D721Med (cell line): Measurements from ENCODE around the gene ANKS1B.
"Not testable (repeated sequence)": the region's sequence is repeated elsewhere in the genome, so short reads cannot be mapped to it uniquely, and the experiment has no call there.

Source experiments
- DNase-seq: peaks from one replicate; pipeline ENCODE4 v3.0.0; 2011; ENCODE audit warnings: low spot score; ENCODE audit not compliant: insufficient read length
- FAIRE-seq: peaks from 2 replicates; lab custom pipeline; 2011; peaks lifted over from hg19 to GRCh38; lab: Jason Lieb, UNC
- TF ChIP-seq, protein P1 (sequence below): IDR thresholded peaks from 2 replicates; pipeline ENCODE4 v1.5.1; 2012; ENCODE audit warnings: mild to moderate bottlenecking, control low read depth; ENCODE audit not compliant: insufficient read depth; ENCODE audit errors: missing control alignments

Gene ANKS1B

DNA sequence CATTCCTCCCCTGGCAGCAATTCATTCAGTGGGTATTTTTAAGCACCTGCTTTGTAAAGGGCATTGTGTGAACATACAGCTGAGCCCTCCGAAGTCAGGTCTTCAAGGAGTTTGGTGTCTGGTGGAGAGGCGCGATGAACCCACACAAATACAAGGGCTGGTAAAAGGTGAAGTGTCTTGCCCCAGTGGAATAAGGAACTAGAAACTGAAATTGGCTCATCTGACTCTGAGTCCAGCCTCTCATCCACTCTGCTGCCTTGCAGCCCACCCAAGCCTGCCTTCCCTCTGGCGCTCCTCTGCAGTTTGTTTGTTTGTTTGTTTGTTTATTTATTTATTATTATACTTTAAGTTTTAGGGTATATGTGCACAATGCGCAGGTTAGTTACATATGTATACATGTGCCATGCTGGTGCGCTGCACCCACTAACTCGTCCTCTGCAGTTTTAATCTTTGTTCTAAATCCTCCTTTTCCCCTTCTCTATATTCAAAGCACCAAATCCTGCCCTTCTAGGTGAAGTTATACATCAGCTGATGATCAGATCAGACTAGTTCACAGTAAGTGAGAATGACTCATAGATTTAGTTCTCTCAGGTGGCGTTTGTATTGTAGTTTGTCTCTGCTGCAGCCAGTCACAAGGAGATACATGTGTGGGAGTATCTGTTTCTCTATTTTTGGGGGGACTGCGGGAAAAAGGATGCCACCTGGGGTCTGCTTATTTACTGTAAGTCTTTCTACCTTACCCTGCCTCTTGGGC, 945.2 kb downstream of the ANKS1B start:
- TF ChIP-seq, protein P1, sequence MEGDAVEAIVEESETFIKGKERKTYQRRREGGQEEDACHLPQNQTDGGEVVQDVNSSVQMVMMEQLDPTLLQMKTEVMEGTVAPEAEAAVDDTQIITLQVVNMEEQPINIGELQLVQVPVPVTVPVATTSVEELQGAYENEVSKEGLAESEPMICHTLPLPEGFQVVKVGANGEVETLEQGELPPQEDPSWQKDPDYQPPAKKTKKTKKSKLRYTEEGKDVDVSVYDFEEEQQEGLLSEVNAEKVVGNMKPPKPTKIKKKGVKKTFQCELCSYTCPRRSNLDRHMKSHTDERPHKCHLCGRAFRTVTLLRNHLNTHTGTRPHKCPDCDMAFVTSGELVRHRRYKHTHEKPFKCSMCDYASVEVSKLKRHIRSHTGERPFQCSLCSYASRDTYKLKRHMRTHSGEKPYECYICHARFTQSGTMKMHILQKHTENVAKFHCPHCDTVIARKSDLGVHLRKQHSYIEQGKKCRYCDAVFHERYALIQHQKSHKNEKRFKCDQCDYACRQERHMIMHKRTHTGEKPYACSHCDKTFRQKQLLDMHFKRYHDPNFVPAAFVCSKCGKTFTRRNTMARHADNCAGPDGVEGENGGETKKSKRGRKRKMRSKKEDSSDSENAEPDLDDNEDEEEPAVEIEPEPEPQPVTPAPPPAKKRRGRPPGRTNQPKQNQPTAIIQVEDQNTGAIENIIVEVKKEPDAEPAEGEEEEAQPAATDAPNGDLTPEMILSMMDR: no peak
- FAIRE-seq (no peak), DNase-seq (no peak)

DNA sequence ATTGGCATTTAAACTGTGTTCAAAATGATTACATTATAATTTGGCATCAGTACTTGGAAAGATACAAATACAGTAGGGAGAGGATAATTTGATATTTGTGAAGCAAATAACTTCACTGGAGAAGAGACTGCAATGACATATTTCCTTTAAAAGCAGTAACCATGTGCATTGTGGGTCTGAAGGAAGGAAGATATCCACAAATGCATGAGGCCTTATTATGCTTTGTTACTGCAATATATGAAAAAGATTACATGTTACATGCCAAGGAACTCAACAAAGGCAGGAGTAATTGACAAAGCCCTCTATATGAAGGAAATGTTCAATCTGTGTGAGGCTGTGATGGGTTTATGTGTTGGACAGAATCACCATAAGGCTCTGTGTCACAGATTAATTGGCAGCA, 948.2 kb downstream of the ANKS1B start:
- DNase-seq: no peak
- TF ChIP-seq, protein P1: no peak
- no peak for FAIRE-seq

GRCh38 chr12:99035803-99036202, 948.9 kb downstream of the ANKS1B start:
- DNase-seq (no peak), FAIRE-seq (no peak)
- TF ChIP-seq, protein P1: no peak

DNA sequence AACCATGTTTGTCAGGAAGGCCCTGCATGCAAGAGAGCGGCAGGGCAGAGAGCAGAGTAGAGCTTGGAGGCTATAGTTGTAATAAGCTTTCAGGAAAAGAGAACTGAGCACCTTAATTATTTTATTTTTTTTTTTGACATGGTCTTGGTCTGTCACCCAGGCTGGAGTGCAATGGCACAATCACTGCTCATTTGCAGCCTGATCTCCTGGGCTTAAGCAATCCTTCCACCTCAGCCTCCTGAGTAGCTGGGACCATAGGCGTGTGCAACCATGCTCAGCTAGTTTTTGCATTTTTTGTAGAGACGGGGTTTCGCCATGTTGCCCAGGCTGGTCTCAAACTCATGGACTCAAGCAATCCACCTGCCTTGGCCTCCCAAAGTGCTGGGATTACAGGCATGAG, 950.5 kb downstream of the ANKS1B start:
- FAIRE-seq, DNase-seq: not testable (repeated sequence)

- TF ChIP-seq, protein P1: no peak
- no peak for DNase-seq
- no peak for FAIRE-seq
These were observed 955.0 kb downstream of the ANKS1B start for GRCh38 chr12:99029511-99030271.

DNA sequence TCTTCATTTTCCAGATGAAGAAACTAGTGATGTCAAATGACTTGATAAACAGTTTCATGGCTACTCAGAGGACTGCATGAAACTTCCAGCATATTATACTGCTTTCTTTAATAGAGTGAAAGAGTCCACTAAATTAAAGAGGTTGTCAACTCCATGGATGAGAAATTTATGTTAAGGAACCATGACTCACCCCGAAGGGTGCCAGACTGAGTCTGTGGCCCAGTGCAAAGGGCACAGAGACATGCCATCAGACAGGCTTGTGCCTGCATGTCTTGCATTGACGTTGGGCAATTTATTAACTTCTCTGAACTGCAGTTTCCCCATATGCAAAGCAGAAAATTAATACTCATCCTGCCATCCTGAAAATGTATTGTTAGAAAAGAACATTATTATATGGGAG, 957.3 kb downstream of the ANKS1B start:
- FAIRE-seq: no peak
- TF ChIP-seq, protein P1: no peak
- no peak for DNase-seq

DNA sequence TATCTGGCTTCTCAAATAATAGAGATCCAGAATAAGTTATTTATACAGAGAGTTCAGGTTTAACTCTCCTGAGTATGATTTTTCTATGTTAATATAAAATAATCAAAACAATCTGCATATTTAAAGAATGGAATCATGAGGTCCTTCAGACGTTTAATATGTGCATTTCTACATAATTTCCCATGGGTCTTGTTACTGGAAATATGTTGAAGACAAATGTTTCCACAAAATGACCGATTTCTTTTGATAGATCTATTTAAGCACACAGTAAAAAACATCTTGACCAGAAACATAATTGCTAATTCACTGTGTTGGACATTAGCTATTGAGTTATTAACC, 957.7 kb downstream of the ANKS1B start:
- FAIRE-seq: no peak

More for the DNA sequence above, 957.7 kb downstream of the ANKS1B start:
- DNase-seq: no peak
- TF ChIP-seq, protein P1: no peak
